H1 (cell line): ENCODE results near the gene SPARCL1. TPM values are rescaled to one million over a fixed set of nuclear protein-coding genes. Genes with fewer than 3 reads are reported as not detected.
A peak's percentile ranks its signal among the peaks of the same experiment; 100 is the strongest.

Source experiments
- CTCF ChIA-PET: fragments of 300-600 bp; sonication (Branson Sonifier 250); formaldehyde crosslinking; loops from one replicate; lab custom pipeline; 2021; ENCODE audit not compliant: partially characterized antibody; lab: Charles Lee
- POLR2A ChIA-PET: fragments of 300-600 bp; sonication (Branson Sonifier 250); formaldehyde crosslinking; loops from one replicate; lab custom pipeline; 2021; ENCODE audit warnings: inconsistent platforms; ENCODE audit not compliant: partially characterized antibody; lab: Charles Lee
- DNase-seq, 2 experiments: peaks; one replicate each; pipeline versions ENCODE4 v3.0.0 to v3.0.0-alpha.2; 2010 to 2022; ENCODE audit warnings: low spot score in 2 of 2, low read depth in 1 of 2, mixed read lengths in 1 of 2
- FAIRE-seq: peaks from 2 replicates; lab custom pipeline; 2011; peaks lifted over from hg19 to GRCh38; lab: Jason Lieb, UNC
- H2AFZ ChIP-seq: 2 replicates; pipeline ENCODE4 v1.8.1; 2012; ENCODE audit warnings: low read length, inconsistent platforms
- H2AK5ac ChIP-seq: 2 replicates; pipeline ENCODE4 v1.6.1; 2013; ENCODE audit warnings: low read depth, low read length
- H2BK120ac ChIP-seq: replicated peaks from 2 replicates; pipeline ENCODE3; 2013; ENCODE audit warnings: low read depth, low read length, inconsistent platforms
- H2BK12ac ChIP-seq: 2 replicates; pipeline ENCODE4 v1.6.1; 2013; ENCODE audit warnings: low read depth, low read length
- H2BK15ac ChIP-seq: 2 replicates; pipeline ENCODE4 v1.6.1; 2013; ENCODE audit warnings: low read length
- H2BK20ac ChIP-seq: 2 replicates; pipeline ENCODE4 v1.6.1; 2013; ENCODE audit warnings: low read length
- H2BK5ac ChIP-seq: 2 replicates; pipeline ENCODE4 v1.6.1; 2013; ENCODE audit warnings: low read depth, low read length
- H3K14ac ChIP-seq: 2 replicates; pipeline ENCODE4 v1.6.1; 2013; ENCODE audit warnings: inconsistent platforms; ENCODE audit not compliant: insufficient read length
- H3K18ac ChIP-seq: 2 replicates; pipeline ENCODE4 v1.6.1; 2013; ENCODE audit warnings: low read length; ENCODE audit errors: extremely low read depth
- H3K23ac ChIP-seq: 2 replicates; pipeline ENCODE4 v1.6.1; 2013; ENCODE audit warnings: inconsistent platforms; ENCODE audit not compliant: insufficient read length
- H3K23me2 ChIP-seq: 2 replicates; pipeline ENCODE4 v1.6.1; 2013; ENCODE audit warnings: low read depth, low read length
- H3K27ac ChIP-seq: 2 replicates; pipeline ENCODE4 v1.6.1; 2011; ENCODE audit warnings: low read depth, low read length, inconsistent platforms
- H3K27me3 ChIP-seq, 4 experiments: replicated peaks in 1 of 4; 1 replicate in 1 of 4; 2 replicates in 3 of 4; pipeline versions ENCODE4 v1.6.1 to v1.8.1; 2011 to 2013; ENCODE audit warnings: low read length in 3 of 4, mild to moderate bottlenecking in 3 of 4, inconsistent platforms in 2 of 4, mixed read lengths in 2 of 4, moderate library complexity in 1 of 4; ENCODE audit not compliant: control insufficient read depth in 3 of 4, insufficient read depth in 3 of 4; ENCODE audit errors: extremely low read depth in 1 of 4
- H3K36me3 ChIP-seq, 4 experiments: 2 replicates each; pipeline versions ENCODE4 v1.6.1 to v1.8.1; 2011 to 2013; ENCODE audit warnings: mild to moderate bottlenecking in 4 of 4, low read length in 3 of 4, moderate library complexity in 2 of 4, control low read depth in 1 of 4, inconsistent platforms in 1 of 4; ENCODE audit not compliant: insufficient read depth in 4 of 4, control insufficient read depth in 2 of 4
- H3K4ac ChIP-seq: replicated peaks from 2 replicates; pipeline ENCODE3; 2013; ENCODE audit warnings: low read length, low read depth, mixed read lengths, inconsistent platforms; ENCODE audit not compliant: insufficient read length
- H3K4me1 ChIP-seq, 4 experiments: replicated peaks in 1 of 4; 1 replicate in 1 of 4; 2 replicates in 3 of 4; pipeline versions ENCODE4 v1.6.1 to v1.8.1; 2011 to 2013; ENCODE audit warnings: low read length in 3 of 4, inconsistent platforms in 2 of 4, mixed read lengths in 1 of 4; ENCODE audit not compliant: insufficient read depth in 4 of 4, control insufficient read depth in 3 of 4
- H3K4me2 ChIP-seq, 2 experiments: 2 replicates each; pipeline versions ENCODE4 v1.6.1 to v1.8.1; 2011 to 2013; ENCODE audit warnings: low read depth in 2 of 2, low read length in 2 of 2, control low read depth in 1 of 2, inconsistent platforms in 1 of 2, mild to moderate bottlenecking in 1 of 2; ENCODE audit not compliant: insufficient read depth in 1 of 2
- H3K4me3 ChIP-seq, 4 experiments: fragments of 200-600, 300-600 bp in 1 of 4; sonication (generic), shearing (Covaris generic), sonication (Bioruptor Twin) in 1 of 4; 2 replicates each; pipeline versions ENCODE4 v1.5.1 to v1.8.1; 2011 to 2016; ENCODE audit warnings: low read length in 4 of 4, low read depth in 3 of 4, control low read depth in 2 of 4, inconsistent platforms in 2 of 4, mild to moderate bottlenecking in 2 of 4, mixed read lengths in 1 of 4, moderate library complexity in 1 of 4; ENCODE audit not compliant: insufficient read depth in 2 of 4; ENCODE audit errors: extremely low read depth in 1 of 4
- H3K56ac ChIP-seq: replicated peaks from 2 replicates; pipeline ENCODE3; 2013; ENCODE audit warnings: low read depth, mild to moderate bottlenecking, mixed read lengths, low read length, inconsistent platforms; ENCODE audit not compliant: insufficient read length
- H3K79me1 ChIP-seq: 2 replicates; pipeline ENCODE4 v1.6.1; 2013; ENCODE audit warnings: low read depth, low read length, control low read depth
- H3K79me2 ChIP-seq, 2 experiments: 2 replicates each; pipeline versions ENCODE4 v1.6.1 to v1.8.1; 2012 to 2013; ENCODE audit warnings: low read length in 2 of 2, mild to moderate bottlenecking in 2 of 2, inconsistent platforms in 1 of 2; ENCODE audit not compliant: insufficient read depth in 2 of 2, control insufficient read depth in 1 of 2
- H3K9ac ChIP-seq, 4 experiments: replicated peaks in 1 of 4; 1 replicate in 1 of 4; 2 replicates in 3 of 4; pipeline versions ENCODE4 v1.6.1 to v1.8.1; 2011 to 2013; ENCODE audit warnings: low read depth in 3 of 4, low read length in 3 of 4, control low read depth in 2 of 4, mild to moderate bottlenecking in 2 of 4, moderate library complexity in 2 of 4, inconsistent platforms in 1 of 4; ENCODE audit errors: extremely low read depth in 1 of 4
- H3K9me3 ChIP-seq, 2 experiments: 2 replicates each; pipeline versions ENCODE4 v1.6.1 to v1.8.1; 2012 to 2013; ENCODE audit warnings: mild to moderate bottlenecking in 2 of 2, moderate library complexity in 2 of 2, control low read depth in 1 of 2, inconsistent platforms in 1 of 2, low read depth in 1 of 2, low read length in 1 of 2, mixed read lengths in 1 of 2; ENCODE audit not compliant: insufficient read depth in 2 of 2
- H4K20me1 ChIP-seq, 2 experiments: replicated peaks in 1 of 2; 2 replicates each; pipeline versions ENCODE3 to v1.8.1; 2011 to 2013; ENCODE audit warnings: inconsistent platforms in 2 of 2, low read length in 2 of 2, mild to moderate bottlenecking in 1 of 2; ENCODE audit not compliant: insufficient read depth in 2 of 2, control insufficient read depth in 1 of 2
- H4K5ac ChIP-seq: 2 replicates; pipeline ENCODE4 v1.6.1; 2013; ENCODE audit warnings: low read length, low read depth, mixed read lengths, inconsistent platforms; ENCODE audit not compliant: insufficient read length
- H4K8ac ChIP-seq: 2 replicates; pipeline ENCODE4 v1.8.0; 2013; ENCODE audit warnings: mild to moderate bottlenecking, moderate library complexity, low read length, inconsistent platforms; ENCODE audit not compliant: insufficient read depth; ENCODE audit errors: extremely low read depth
- H4K91ac ChIP-seq: replicated peaks from 2 replicates; pipeline ENCODE3; 2013; ENCODE audit warnings: low read length, mixed read lengths, inconsistent platforms; ENCODE audit not compliant: insufficient read length
- ASH2L ChIP-seq: fragments of 200-600, 300-600 bp; sonication (generic); IDR thresholded peaks from one replicate; pipeline ENCODE4 v1.7.1; 2017; ENCODE audit warnings: low read length
- ATF2 ChIP-seq: IDR thresholded peaks from 2 replicates; pipeline ENCODE4 v1.6.1; 2012; ENCODE audit warnings: low read length, inconsistent platforms
- BCL11A ChIP-seq, 2 experiments: IDR thresholded peaks; one replicate each; pipeline ENCODE4 v1.6.1; 2011; ENCODE audit warnings: low read depth in 2 of 2, low read length in 2 of 2, mild to moderate bottlenecking in 2 of 2
- CBX5 ChIP-seq: fragments of 300-800, 300-1000 bp; sonication (generic); IDR thresholded peaks from 2 replicates; pipeline ENCODE4 v1.7.1; 2016; ENCODE audit warnings: antibody characterized with exemption, low read length, low read depth
- CEBPB ChIP-seq: IDR thresholded peaks from 2 replicates; pipeline ENCODE4 v1.6.1; 2012; ENCODE audit warnings: low read depth, low read length
- CTBP2 ChIP-seq: IDR thresholded peaks from 2 replicates; pipeline ENCODE4 v1.7.0; 2011; ENCODE audit warnings: borderline replicate concordance, mild to moderate bottlenecking, moderate library complexity, mixed read lengths, low read length; ENCODE audit not compliant: insufficient read depth, insufficient read length
- EGR1 ChIP-seq: IDR thresholded peaks from 2 replicates; pipeline ENCODE4 v1.6.1; 2011; ENCODE audit warnings: low read depth, low read length, borderline replicate concordance
- JUND ChIP-seq: IDR thresholded peaks from 2 replicates; pipeline ENCODE4 v1.6.1; 2011; ENCODE audit warnings: mild to moderate bottlenecking, improper control_type of control experiment, low read length
- KDM4A ChIP-seq: IDR thresholded peaks from one replicate; pipeline ENCODE4 v1.7.1; 2012; ENCODE audit warnings: low read depth, mild to moderate bottlenecking, moderate library complexity, low read length, inconsistent platforms; ENCODE audit not compliant: severe bottlenecking
- RNF2 ChIP-seq: fragments of 200-900, 300-1000 bp; sonication (generic); IDR thresholded peaks from 2 replicates; pipeline ENCODE4 v1.7.1; 2016; ENCODE audit warnings: borderline replicate concordance, low read depth, mild to moderate bottlenecking, antibody characterized with exemption, low read length; ENCODE audit not compliant: poor library complexity, severe bottlenecking; ENCODE audit errors: missing control alignments
- TAF7 ChIP-seq: optimal IDR thresholded peaks from 2 replicates; pipeline ENCODE3; 2011; ENCODE audit warnings: low read depth, mild to moderate bottlenecking, inconsistent platforms, low read length, moderate library complexity, borderline replicate concordance
- polyA plus RNA-seq, 7 experiments: library from polyadenylated mRNA; depleted of rRNA in 3 of 7; stranded (reverse) in 5 of 7; unstranded in 2 of 7; fragments of >200 nt in 5 of 7; fragments of 200-250 nt in 2 of 7; gene quantifications; 1 replicate in 5 of 7; 2 replicates in 1 of 7; 4 replicates in 1 of 7; pipeline versions ENCODE4 v1.2.1 to v1.2.3, GENCODE V29; 2011 to 2013; ENCODE audit warnings: missing spikeins in 2 of 7, mixed read lengths in 2 of 7
- total RNA-seq: library from RNA; stranded (reverse); fragmentation: NEBNext Ultra II Directional; extraction: Animal tissue kit (Norgen Biotek cat#: 25700); gene quantifications from 2 replicates; pipeline ENCODE4 v1.2.1, GENCODE V29; 2021

The SPARCL1 gene
- total and polyA plus RNA-seq, 2 of the 8 experiments (the other 6 are each of a cell fraction or from before 2014, with no cell fraction given), result 0.48 to 0.51 TPM

- Histone ChIP-seq H3K56ac (no peak overlapping the region), H4K5ac (no peak overlapping the region), H4K20me1 (no peaks in the 10 kb centered on the region), H2BK5ac (no peak overlapping the region), H3K4me2 (no peak overlapping the region), H3K36me3 (no peaks in the 10 kb centered on the region), H4K8ac (no peak overlapping the region), H2AK5ac (no peak overlapping the region), H2BK15ac (no peak overlapping the region), H2AFZ (no peak overlapping the region), H3K4ac (no peak overlapping the region), H3K27ac (no peak overlapping the region), H3K27me3 (no peaks in the 10 kb centered on the region), H3K14ac (no peak overlapping the region), H2BK120ac (no peak overlapping the region), H3K79me2 (no peaks in the 10 kb centered on the region), H2BK20ac (no peak overlapping the region), H3K4me1 (no peaks in the 10 kb centered on the region), H3K9me3 (no peaks in the 10 kb centered on the region), H3K23me2 (no peaks in the 10 kb centered on the region), H4K91ac (no peak overlapping the region), H3K18ac (no peak overlapping the region), H2BK12ac (no peak overlapping the region), H3K4me3 (no peak overlapping the region), H3K9ac (peak overlapping the region in 1 of 4 experiments; percentile 8; a peak in 1 of 7 replicates), H3K79me1 (no peaks in the 10 kb centered on the region), H3K23ac (no peak overlapping the region)
- no peak for DNase-seq
- ChIA-PET POLR2A (no interaction called here), CTCF (interaction anchor here (1.3 to 2.5 kb wide), 2 partner anchors 10 to 346 kb away, joined by 3 to 5 read pairs; no protein-coding TSS in a partner anchor)
- no peak for FAIRE-seq
- no peak for TF ChIP-seq CTBP2
- no peak for TF ChIP-seq RNF2
- TF ChIP-seq TAF7, result no peak
- no peak for TF ChIP-seq CEBPB
- no peak for TF ChIP-seq BCL11A (IDR thresholded peaks at IDR 0.05; ENCODE audit: low read depth in 2 of 2, low read length in 2 of 2)
- TF ChIP-seq ATF2, result no peak
- no peak for TF ChIP-seq EGR1
- no peak for TF ChIP-seq KDM4A
- no peak for TF ChIP-seq ASH2L
- TF ChIP-seq CBX5, result no peak
- TF ChIP-seq JUND, result no peak
Observed at GRCh38 chr4:87502580-87503238, 26.5 kb downstream of the SPARCL1 start.
